NCI-H82 treated with DMSO at 0.1 percent for 48 hours (cell line): ENCODE data around the gene ME2.
"Not testable (repeated sequence)": the region's sequence is repeated elsewhere in the genome, so short reads cannot be mapped to it uniquely, and the experiment has no call there.

ENCODE experiments used
- DNase-seq: peaks from one replicate; lab custom pipeline; 2025; ENCODE audit not compliant: unreplicated experiment; lab: John Stamatoyannopoulos, UW

Gene ME2

GRCh38 chr18:50911006-50911405, 32.1 kb downstream of the ME2 start:
- no peak for DNase-seq

GRCh38 chr18:50917021-50917420, 38.1 kb downstream of the ME2 start:
- no peak for DNase-seq

- no peak for DNase-seq
These were observed 39.2 kb downstream of the ME2 start for GRCh38 chr18:50918153-50918552.

GRCh38 chr18:50924372-50924771, 45.5 kb downstream of the ME2 start:
- DNase-seq = no peak

GRCh38 chr18:50926521-50926920, 47.6 kb downstream of the ME2 start:
- DNase-seq = no peak

GRCh38 chr18:50928551-50928950, 49.6 kb downstream of the ME2 start:
- DNase-seq = no peak

GRCh38 chr18:50933684-50934083, 54.8 kb downstream of the ME2 start:
- no peak for DNase-seq

GRCh38 chr18:50934545-50935211, 55.8 kb downstream of the ME2 start:
- no peak for DNase-seq

- DNase-seq = no peak
These were observed 56.7 kb downstream of the ME2 start for GRCh38 chr18:50935493-50936191.

GRCh38 chr18:50937183-50937582, 58.3 kb downstream of the ME2 start:
- DNase-seq = no peak

- no peak for DNase-seq
These were observed 60.0 kb downstream of the ME2 start for GRCh38 chr18:50938912-50939311.

- no peak for DNase-seq
These were observed 65.5 kb downstream of the ME2 start for GRCh38 chr18:50944245-50944932.

- not testable (repeated sequence) for DNase-seq
These were observed 67.0 kb downstream of the ME2 start for GRCh38 chr18:50945918-50946317.

GRCh38 chr18:50947899-50948298, 69.0 kb downstream of the ME2 start:
- no peak for DNase-seq

- no peak for DNase-seq
These were observed 70.3 kb downstream of the ME2 start for GRCh38 chr18:50949185-50949584.

- DNase-seq = no peak
These were observed 71.7 kb downstream of the ME2 start for GRCh38 chr18:50950626-50951025.

GRCh38 chr18:50953822-50954221, 74.9 kb downstream of the ME2 start:
- no peak for DNase-seq

GRCh38 chr18:50955253-50955652, 76.3 kb downstream of the ME2 start:
- DNase-seq = no peak

GRCh38 chr18:50956116-50956515, 77.2 kb downstream of the ME2 start:
- no peak for DNase-seq

GRCh38 chr18:50961974-50962373, 83.1 kb downstream of the ME2 start:
- no peak for DNase-seq

GRCh38 chr18:50967714-50968661, 89.1 kb downstream of the ME2 start, which contains the start of gene ELAC1:
ELAC1 (plus strand) TSS chr18:50968040; CDS start chr18:50974405, 6,365 bp downstream.
- peak; percentile 26 for DNase-seq
